ENCODE data around the gene HLCS. TPM values are rescaled to one million over a fixed set of nuclear protein-coding genes. Genes with fewer than 3 reads are reported as not detected.
A peak's percentile ranks its signal among the peaks of the same experiment; 100 is the strongest.

HLCS gene
- total and polyA plus RNA-seq, 2 donors from 2014 or later = 4.5 to 29.6 TPM

DNA sequence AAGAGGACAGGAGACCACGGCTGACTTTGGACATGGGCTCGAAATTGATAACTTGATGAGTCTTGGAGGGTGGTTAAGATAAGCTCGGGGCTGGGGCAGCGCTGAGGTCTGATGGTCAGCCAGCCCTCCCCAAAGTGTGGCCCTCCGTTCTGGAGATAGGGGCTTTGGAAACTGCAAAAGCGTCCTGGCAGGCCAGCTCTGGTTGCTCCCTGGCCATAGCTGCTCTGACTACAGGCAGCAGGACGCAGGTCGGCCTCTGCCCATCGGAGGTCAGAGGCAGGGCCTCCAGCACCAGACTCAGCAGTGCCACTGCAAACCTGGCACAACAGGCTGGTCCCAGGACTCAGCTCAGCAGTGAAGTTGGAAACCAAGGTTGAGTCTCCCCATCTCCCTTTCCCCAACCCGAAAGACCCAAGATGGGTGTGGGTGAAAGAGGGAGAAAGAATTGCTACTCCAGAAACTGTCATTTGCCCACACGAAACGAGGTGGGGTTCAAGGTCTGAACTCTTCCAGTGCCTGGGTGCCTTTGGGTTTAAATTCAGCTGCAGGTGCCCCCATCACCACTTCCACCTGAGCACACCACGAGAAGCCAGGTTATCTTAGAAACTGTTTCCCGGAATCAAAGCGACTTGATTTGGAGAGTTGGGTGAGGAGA, 262.7 kb downstream of the HLCS start:
- Histone ChIP-seq H3K36me3 (ENCODE audit: control insufficient read depth in 2 of 3, insufficient read depth in 3 of 3, low read length in 3 of 3) (no peaks in the 10 kb centered on the region), H3K9ac (ENCODE audit: low read length in 3 of 3) (peak overlapping the region in 1 of 3 donors; percentile 73), H3K4me3 (ENCODE audit: low read length in 3 of 3) (peak overlapping the region in 1 of 3 donors; percentile 51), H3K4me1 (ENCODE audit: control insufficient read depth in 2 of 3, insufficient read depth in 2 of 3, low read depth in 1 of 3, low read length in 3 of 3) (peaks cover 0 to 8% (median 0%) of the 10 kb centered on the region in 3 donors), H3K9me3 (ENCODE audit: control insufficient read depth in 2 of 3, insufficient read depth in 1 of 3, low read length in 3 of 3) (no peaks in the 10 kb centered on the region), H3K27ac (ENCODE audit: low read depth in 2 of 2, low read length in 2 of 2) (peak overlapping the region; percentile 37 to 83), H3K27me3 (ENCODE audit: control insufficient read depth, insufficient read depth, low read length) (peaks cover 67% of the 10 kb centered on the region)
- FAIRE-seq (no peak), DNase-seq (peak in 1 of 5 donors; percentile 32)
- TF ChIP-seq, protein P1, sequence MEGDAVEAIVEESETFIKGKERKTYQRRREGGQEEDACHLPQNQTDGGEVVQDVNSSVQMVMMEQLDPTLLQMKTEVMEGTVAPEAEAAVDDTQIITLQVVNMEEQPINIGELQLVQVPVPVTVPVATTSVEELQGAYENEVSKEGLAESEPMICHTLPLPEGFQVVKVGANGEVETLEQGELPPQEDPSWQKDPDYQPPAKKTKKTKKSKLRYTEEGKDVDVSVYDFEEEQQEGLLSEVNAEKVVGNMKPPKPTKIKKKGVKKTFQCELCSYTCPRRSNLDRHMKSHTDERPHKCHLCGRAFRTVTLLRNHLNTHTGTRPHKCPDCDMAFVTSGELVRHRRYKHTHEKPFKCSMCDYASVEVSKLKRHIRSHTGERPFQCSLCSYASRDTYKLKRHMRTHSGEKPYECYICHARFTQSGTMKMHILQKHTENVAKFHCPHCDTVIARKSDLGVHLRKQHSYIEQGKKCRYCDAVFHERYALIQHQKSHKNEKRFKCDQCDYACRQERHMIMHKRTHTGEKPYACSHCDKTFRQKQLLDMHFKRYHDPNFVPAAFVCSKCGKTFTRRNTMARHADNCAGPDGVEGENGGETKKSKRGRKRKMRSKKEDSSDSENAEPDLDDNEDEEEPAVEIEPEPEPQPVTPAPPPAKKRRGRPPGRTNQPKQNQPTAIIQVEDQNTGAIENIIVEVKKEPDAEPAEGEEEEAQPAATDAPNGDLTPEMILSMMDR (IDR thresholded peaks at IDR 0.05; ENCODE audit: borderline replicate concordance, extremely low read depth, insufficient read depth) = no peak
- intact Hi-C loops (cut with DNase I) = no loop called here

DNA sequence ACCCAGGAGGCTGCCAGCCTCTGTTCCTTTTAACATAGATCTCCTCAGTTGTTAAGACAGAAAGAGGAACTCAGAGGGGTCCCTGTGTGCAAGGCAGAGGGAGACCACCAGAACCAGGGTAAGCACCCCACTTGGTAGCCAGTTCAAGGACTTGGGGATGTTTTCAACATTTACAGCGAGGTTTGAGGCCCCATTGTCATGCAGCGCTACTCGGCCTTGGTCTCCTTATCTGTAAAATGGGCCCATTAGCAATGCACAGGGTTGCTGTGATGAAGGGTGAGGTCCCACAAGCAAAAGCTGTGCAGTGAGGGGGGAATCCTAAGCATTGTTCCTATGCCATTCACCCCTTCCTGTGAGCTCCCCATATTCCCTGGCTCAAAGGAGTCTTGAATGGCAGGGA, 263.3 kb downstream of the HLCS start:
- no peaks in the 10 kb centered on the region for H3K36me3 ChIP-seq (ENCODE audit: control insufficient read depth in 2 of 3, insufficient read depth in 3 of 3, low read length in 3 of 3)
- FAIRE-seq (no peak), DNase-seq (no peak)
- TF ChIP-seq, protein P1 (IDR thresholded peaks at IDR 0.05; ENCODE audit: borderline replicate concordance, extremely low read depth, insufficient read depth) = no peak
- peak overlapping the region in 1 of 3 donors; percentile 73 for H3K9ac ChIP-seq (ENCODE audit: low read length in 3 of 3)
- no peaks in the 10 kb centered on the region for H3K9me3 ChIP-seq (ENCODE audit: control insufficient read depth in 2 of 3, insufficient read depth in 1 of 3, low read length in 3 of 3)
- peaks cover 0 to 11% (median 0%) of the 10 kb centered on the region in 3 donors for H3K4me1 ChIP-seq (ENCODE audit: control insufficient read depth in 2 of 3, insufficient read depth in 2 of 3, low read depth in 1 of 3, low read length in 3 of 3)
- H3K4me3 ChIP-seq (ENCODE audit: low read length in 3 of 3) = peak overlapping the region in 1 of 3 donors; percentile 51
- H3K27ac ChIP-seq (ENCODE audit: low read depth in 2 of 2, low read length in 2 of 2) = peak overlapping the region in 1 of 2 donors; percentile 83
- H3K27me3 ChIP-seq (ENCODE audit: control insufficient read depth, insufficient read depth, low read length) = peaks cover 64% of the 10 kb centered on the region
- intact Hi-C loops (cut with DNase I) = no loop called here

DNA sequence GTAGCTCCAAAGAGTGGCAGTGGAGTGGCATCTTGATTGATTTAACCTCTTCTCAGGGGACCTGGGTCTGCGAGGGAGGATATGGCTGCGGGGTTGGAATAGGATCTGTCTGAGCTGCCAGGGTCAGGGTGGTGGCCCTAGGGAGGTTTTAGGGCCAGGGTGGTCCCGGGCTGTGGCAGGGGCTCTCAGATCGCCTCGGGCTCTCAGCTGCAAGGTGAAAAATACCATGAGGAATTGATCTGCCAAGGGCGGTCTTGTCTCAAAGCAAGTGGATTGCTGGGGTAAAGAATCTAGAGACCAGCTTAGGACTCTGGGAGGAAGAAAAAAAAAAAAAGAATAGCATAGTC, 263.9 kb downstream of the HLCS start:
- TF ChIP-seq, protein P1 (IDR thresholded peaks at IDR 0.05; ENCODE audit: borderline replicate concordance, extremely low read depth, insufficient read depth) = no peak
- FAIRE-seq = no peak
- H3K4me3 ChIP-seq (ENCODE audit: low read length in 3 of 3) = peak overlapping the region in 1 of 3 donors; percentile 51
- peak in 1 of 5 donors; percentile 41 for DNase-seq
- intact Hi-C loops (cut with DNase I) = no loop called here
- H3K9me3 ChIP-seq (ENCODE audit: control insufficient read depth in 2 of 3, insufficient read depth in 1 of 3, low read length in 3 of 3) = no peaks in the 10 kb centered on the region
- peaks cover 0 to 11% (median 0%) of the 10 kb centered on the region in 3 donors for H3K4me1 ChIP-seq (ENCODE audit: control insufficient read depth in 2 of 3, insufficient read depth in 2 of 3, low read depth in 1 of 3, low read length in 3 of 3)
- H3K36me3 ChIP-seq (ENCODE audit: control insufficient read depth in 2 of 3, insufficient read depth in 3 of 3, low read length in 3 of 3) = no peaks in the 10 kb centered on the region
- H3K27me3 ChIP-seq (ENCODE audit: control insufficient read depth, insufficient read depth, low read length) = peaks cover 69% of the 10 kb centered on the region
- H3K27ac ChIP-seq (ENCODE audit: low read depth in 2 of 2, low read length in 2 of 2) = peak overlapping the region in 1 of 2 donors; percentile 83
- peak overlapping the region in 1 of 3 donors; percentile 73 for H3K9ac ChIP-seq (ENCODE audit: low read length in 3 of 3)
